Right cardiac atrium (tissue), 5 donors: Measurements from ENCODE around the gene THOC7. TPM values are rescaled to one million over a fixed set of nuclear protein-coding genes. Genes with fewer than 3 reads are reported as not detected.

Experiments
- ATAC-seq, 2 donors: fragments of 200-7000 bp; cut with Tn5 transposase; one replicate each; pipeline versions ENCODE4 v1.8.0 to v1.9.1; 2020; ENCODE audit warnings: moderate library complexity in 2 of 2, mild to moderate bottlenecking in 1 of 2
- DNase-seq, 3 donors: peaks; one replicate each; pipeline ENCODE4 v3.0.0-alpha.2; 2020
- H3K27ac ChIP-seq: one replicate; pipeline ENCODE4 v1.5.1; 2013; ENCODE audit warnings: mild to moderate bottlenecking, low read length, control low read depth, moderate library complexity
- H3K27me3 ChIP-seq: one replicate; pipeline ENCODE4 v1.6.1; 2013; ENCODE audit not compliant: control insufficient read depth, insufficient read depth
- H3K4me1 ChIP-seq: one replicate; pipeline ENCODE4 v1.6.1; 2013; ENCODE audit warnings: low read length; ENCODE audit not compliant: control insufficient read depth, insufficient read depth
- H3K4me3 ChIP-seq: one replicate; pipeline ENCODE4 v1.5.1; 2013; ENCODE audit warnings: low read length, control low read depth
- H3K9me3 ChIP-seq: one replicate; pipeline ENCODE4 v1.6.1; 2013; ENCODE audit warnings: low read length; ENCODE audit not compliant: control insufficient read depth
- WGBS: extraction: QIAGEN DNeasy Blood & Tissue Kit; methylation state at CpG from one replicate; pipeline ENCODE4 v1.1.7; 2013; 5-methylcytosine and 5-hydroxymethylcytosine counted together
- intact Hi-C, 4 donors: fragments of 100-400 bp; cut with DNase I; formaldehyde crosslinking; loops; one replicate each; pipeline versions ENCODE4 v1.11.0 to v1.14.0; 2022 to 2023
- polyA plus RNA-seq: library from polyadenylated mRNA; stranded (reverse); fragments of 200-250 nt; gene quantifications from one replicate; pipeline ENCODE4 v1.2.3, GENCODE V29; 2013
- total RNA-seq, 4 donors: library from RNA; stranded (reverse); fragmentation: NEBNext Ultra II Directional; extraction: Animal tissue kit (Norgen Biotek cat#: 25700); gene quantifications; one replicate each; pipeline ENCODE4 v1.2.1, GENCODE V29; 2021
- donor health status: healthy with polysubstance abuse.
- donor health status: DM: no; HTN: yes; CAD: no.
- donor health status: DM: no; HTN: no; CAD: no.
- donor health status: DM: no; HTN: yes; CAD: no; lungs with severe emphysema.
- donor health status: DM: yes; HTN: yes; CAD: no.

Gene THOC7
- total and polyA plus RNA-seq, 5 donors = 61.6 to 109 (median 67.6) TPM

DNA sequence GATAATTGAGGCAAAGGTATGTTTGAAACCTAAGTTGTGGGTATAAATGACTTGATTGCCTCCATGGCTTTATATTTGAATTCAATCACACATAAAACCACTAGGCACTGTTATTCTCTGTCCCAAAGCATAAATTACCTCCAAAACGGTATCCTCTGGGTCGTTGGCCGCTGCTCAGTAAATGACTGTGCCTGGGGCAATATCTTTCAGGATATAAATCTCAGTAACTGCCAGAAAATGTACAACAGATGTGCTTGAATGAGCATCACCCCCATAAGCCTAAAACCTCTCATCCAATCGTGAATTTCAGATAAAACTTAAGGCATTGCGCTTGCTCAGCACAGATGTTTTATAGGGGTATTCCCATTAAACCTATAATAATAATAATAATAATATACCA is 63.5 kb downstream of the THOC7 start:
- intact Hi-C loops = no loop called here
- DNase-seq (no peak), ATAC-seq (no peak)
- Histone ChIP-seq H3K9me3 (no peaks in the 10 kb centered on the region), H3K4me1 (no peaks in the 10 kb centered on the region), H3K27ac (no peak overlapping the region), H3K4me3 (no peak overlapping the region), H3K27me3 (peaks cover 2% of the 10 kb centered on the region)
- 81% methylated on average over 5 of the region's 5 CpGs for WGBS

DNA sequence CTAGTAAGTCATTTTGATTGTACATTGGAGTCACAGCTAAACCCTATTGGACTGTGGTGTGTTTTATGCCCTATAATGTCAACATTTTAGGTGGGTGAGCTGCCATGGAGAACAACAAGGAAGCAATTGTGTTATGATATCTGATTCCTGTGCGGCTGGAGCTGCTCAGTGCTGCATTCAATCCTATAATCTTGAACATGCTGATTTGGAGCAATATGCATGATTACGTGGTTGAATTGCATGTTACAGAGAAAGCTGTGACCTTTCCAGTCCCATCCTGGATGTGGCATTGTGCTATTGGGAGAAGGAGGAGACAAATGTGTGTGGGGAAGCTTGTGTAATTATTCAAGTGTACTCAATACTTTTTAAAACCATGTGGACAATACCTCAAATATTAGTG is 64.7 kb downstream of the THOC7 start:
- ATAC-seq (no peak), DNase-seq (no peak)
- peaks cover 2% of the 10 kb centered on the region for H3K27me3 ChIP-seq
- H3K27ac ChIP-seq = no peak overlapping the region
- no peaks in the 10 kb centered on the region for H3K4me1 ChIP-seq
- intact Hi-C loops = no loop called here
- H3K9me3 ChIP-seq = no peaks in the 10 kb centered on the region
- 72% methylated on average over 2 of the region's 2 CpGs for WGBS
- no peak overlapping the region for H3K4me3 ChIP-seq

DNA sequence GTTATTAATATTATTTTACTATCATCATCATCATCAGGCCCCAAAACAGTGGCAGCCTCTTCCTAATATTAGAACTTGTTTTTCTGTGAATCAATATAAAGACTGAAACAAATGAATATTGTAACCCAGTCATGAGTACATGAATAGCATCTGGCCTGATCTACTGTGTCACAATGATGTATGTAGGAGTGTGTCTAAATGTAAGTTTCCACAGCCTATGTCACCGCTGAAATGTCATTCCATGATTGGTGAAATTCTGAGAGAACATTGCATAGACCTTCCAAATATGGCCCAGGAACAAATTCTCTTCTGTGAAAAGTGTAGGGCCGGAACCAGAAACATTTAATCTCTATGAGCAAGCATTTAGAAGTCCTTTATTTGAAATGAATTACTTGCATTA is 65.1 kb downstream of the THOC7 start:
- no peak overlapping the region for H3K4me3 ChIP-seq
- intact Hi-C loops = no loop called here
- no peak for DNase-seq
- H3K4me1 ChIP-seq = no peaks in the 10 kb centered on the region
- 91% methylated on average over 2 of the region's 2 CpGs for WGBS
- H3K27ac ChIP-seq = no peak overlapping the region
- no peak for ATAC-seq
- no peaks in the 10 kb centered on the region for H3K9me3 ChIP-seq
- peaks cover 2% of the 10 kb centered on the region for H3K27me3 ChIP-seq

DNA sequence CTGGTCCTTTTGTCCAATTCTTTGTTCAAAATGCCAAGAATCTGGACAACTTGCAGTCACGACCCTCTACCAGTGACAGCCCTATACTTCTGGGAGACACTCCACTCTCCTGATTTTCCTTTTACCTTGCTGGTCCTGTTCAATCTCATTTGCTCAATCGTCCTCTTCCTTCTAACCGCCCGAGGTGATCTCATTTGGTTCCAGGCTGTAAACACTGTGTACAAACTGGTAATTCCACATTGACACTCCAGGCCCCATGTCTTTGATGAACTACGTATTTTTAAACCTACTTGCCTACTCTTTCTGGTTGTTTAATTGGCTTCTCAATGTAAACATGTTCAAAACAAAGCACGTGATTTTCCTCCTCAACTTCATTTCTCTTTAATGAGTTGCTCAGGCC is 68.2 kb downstream of the THOC7 start:
- H3K4me1 ChIP-seq = no peaks in the 10 kb centered on the region
- H3K27ac ChIP-seq = no peak overlapping the region
- no peaks in the 10 kb centered on the region for H3K27me3 ChIP-seq
- no peak overlapping the region for H3K4me3 ChIP-seq
- 77% methylated on average over 6 of the region's 6 CpGs for WGBS
- DNase-seq (no peak), ATAC-seq (no peak)
- intact Hi-C loops = no loop called here
- no peaks in the 10 kb centered on the region for H3K9me3 ChIP-seq

DNA sequence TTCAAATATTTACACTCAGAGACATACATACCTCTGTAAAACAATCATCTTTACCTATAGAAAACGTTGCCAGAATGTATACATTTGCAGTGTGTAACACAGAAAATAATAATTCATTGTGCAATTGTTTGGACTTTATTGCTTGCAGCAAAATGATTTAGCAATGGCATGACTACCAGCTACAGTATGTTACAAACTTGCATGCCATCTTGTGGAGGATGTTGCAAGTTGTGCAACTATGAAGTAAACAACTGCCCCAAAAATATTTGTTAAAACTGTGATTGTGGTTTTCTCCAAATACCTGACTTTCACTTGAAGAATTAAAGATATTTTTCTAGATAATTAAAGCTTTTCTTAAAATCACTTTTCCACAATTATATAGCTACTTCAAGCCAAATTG is 71.6 kb downstream of the THOC7 start:
- Histone ChIP-seq H3K9me3 (no peaks in the 10 kb centered on the region), H3K27ac (no peak overlapping the region), H3K4me3 (no peak overlapping the region), H3K4me1 (no peaks in the 10 kb centered on the region), H3K27me3 (no peaks in the 10 kb centered on the region)
- ATAC-seq (no peak), DNase-seq (no peak)
- intact Hi-C loops = no loop called here
- 13% methylated on average over 1 of the region's 1 CpG for WGBS

Other genes starting within 250 kb of the THOC7 start
- not detected for gene SNTN, start 211.1 kb downstream of the THOC7 start, total RNA-seq
- not detected for gene SNTN, start 211.1 kb downstream of the THOC7 start, polyA plus RNA-seq
- not detected for gene C3orf49, start 44.5 kb downstream of the THOC7 start, total RNA-seq
- gene C3orf49, start 44.5 kb downstream of the THOC7 start, polyA plus RNA-seq = not detected
- gene ATXN7, start 62 bp upstream of the THOC7 start, total RNA-seq = 10 to 100 TPM; 11.1 to 18.9 (median 13.4) TPM
- gene ATXN7, start 62 bp upstream of the THOC7 start, polyA plus RNA-seq = 4.8 TPM
- not detected for gene SCAANT1, start 48.6 kb upstream of the THOC7 start, total RNA-seq
- not detected for gene SCAANT1, start 48.6 kb upstream of the THOC7 start, polyA plus RNA-seq
- gene PSMD6, start 159.7 kb upstream of the THOC7 start, total RNA-seq = 10 to 100 TPM; 62.8 to 75.1 (median 71.5) TPM
- 86.4 TPM for gene PSMD6, start 159.7 kb upstream of the THOC7 start, polyA plus RNA-seq